HG03045 (cell line): ENCODE results near the gene EIF2B1.
A peak's percentile ranks its signal among the peaks of the same experiment; 100 is the strongest.

Source experiments
- ATAC-seq: cut with Tn5 transposase; IDR thresholded peaks from one replicate; pipeline ENCODE4 v1.9.1; 2021; ENCODE audit warnings: mild to moderate bottlenecking, moderate library complexity; ENCODE audit not compliant: unreplicated experiment

EIF2B1 gene

DNA sequence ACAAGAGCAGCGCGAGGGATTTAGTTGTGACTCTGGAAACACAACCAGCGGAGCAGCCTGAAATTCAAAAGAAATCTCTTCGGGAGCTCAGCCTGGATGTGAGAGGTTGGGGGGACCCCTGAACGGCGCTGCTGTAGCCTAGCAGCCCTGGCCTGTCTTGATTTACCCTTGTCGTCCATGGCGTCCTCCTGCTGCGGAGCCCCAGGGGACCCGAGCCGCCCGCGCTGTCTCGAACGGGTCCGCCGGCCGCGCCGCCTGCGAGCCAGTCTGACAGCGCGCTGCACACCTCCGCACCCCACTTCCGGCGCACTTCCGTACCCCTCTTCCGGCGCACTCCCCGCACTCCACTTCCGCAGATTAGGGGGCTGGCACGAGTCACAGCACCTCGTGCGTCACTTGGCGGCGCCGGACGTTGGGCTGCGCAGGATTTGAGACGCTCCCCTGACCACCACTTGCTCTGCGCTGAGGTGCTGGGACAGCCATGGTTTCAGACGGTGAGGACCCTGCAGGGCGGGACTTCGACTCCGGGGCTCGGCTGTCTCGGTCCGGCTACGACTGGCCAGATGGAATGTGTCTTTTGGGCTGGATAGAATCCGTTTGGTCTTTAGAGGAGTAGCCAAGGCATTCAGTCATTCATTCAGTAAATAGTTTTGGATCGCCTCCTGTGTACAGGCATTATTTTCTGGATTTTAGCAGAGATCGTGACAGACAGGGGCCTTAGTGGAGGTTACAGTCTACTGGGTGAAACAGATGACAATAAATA is at the start of gene EIF2B1, which contains the start of gene GTF2H3:
Gene EIF2B1, minus strand, starts transcription at position 308 of the 763 bp plus-strand sequence. Its CDS starts 129 bp downstream, at position 179.
Gene GTF2H3, plus strand, starts transcription at position 451 of the 763 bp plus-strand sequence. Its CDS starts 31 bp downstream, at position 482.
- ATAC-seq: peak; percentile 97

DNA sequence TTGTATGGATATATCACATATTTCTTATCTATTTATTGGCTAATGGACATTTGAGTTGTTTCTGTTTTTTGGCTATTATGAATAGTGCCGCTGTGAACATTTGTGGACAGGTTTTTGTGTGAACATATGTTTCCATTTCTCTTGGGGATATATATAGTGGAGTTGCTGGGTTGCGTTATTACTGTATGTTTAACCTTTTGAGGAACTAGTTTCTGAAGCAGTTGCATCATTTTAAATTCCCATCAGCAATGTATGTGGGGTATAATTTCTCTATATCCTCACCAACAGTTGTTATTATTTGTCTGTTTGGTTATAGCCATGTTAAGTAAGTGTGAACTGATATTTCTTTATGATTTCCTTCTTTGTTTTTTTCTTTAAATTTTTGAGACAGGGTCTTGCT is 48.1 kb upstream of the EIF2B1 start:
- no peak for ATAC-seq

DNA sequence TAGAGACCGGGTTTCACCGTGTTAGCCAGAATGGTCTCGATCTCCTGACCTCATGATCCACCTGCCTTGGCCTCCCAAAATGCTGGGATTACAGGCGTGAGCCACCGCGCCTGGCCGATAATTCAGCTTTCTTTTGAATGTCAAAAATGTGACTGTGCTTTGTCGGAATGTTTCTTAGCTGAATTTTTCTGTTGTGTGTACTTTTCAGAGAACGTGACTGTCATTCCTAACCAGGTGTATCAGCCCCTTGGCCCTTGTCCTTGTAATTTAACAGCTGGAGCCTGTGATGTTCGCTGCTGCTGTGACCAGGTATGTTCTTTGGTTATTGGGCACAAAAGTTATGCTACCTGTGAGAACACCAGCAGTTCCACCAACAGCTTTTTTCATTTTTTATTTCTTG is 45.5 kb upstream of the EIF2B1 start:
- ATAC-seq: no peak

DNA sequence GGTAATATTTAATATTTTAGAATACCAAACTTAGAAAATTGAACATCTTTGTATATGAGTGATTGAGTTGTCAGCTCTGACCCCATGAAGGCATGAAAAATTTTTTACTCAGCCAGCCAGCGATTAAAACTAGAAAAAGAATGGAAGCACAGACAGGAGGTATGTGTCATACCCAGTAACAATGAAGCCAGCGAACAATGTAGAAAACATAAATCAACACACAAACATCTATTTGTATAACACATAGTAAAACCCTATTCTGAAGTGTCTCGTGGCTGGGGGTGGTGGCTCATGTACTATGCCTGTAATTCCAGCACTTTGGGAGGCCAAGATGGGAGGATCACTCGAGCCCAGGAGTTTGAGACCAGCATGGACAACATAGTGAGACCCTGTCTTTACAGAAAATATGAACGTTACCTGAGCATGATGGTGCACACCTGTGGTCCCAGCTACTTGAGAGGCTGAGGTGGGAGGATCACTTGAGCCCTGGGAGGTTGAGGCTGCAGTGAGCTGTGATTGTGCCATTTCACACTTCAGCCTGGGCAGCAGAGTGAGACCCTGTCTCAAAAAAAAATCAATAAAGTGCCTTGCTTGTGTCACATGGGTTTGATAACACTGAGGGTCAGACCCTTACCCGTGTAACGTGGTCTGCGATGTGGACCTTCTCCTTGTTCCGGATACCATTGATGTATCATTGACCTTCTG is 43.3 kb upstream of the EIF2B1 start:
- no peak for ATAC-seq

DNA sequence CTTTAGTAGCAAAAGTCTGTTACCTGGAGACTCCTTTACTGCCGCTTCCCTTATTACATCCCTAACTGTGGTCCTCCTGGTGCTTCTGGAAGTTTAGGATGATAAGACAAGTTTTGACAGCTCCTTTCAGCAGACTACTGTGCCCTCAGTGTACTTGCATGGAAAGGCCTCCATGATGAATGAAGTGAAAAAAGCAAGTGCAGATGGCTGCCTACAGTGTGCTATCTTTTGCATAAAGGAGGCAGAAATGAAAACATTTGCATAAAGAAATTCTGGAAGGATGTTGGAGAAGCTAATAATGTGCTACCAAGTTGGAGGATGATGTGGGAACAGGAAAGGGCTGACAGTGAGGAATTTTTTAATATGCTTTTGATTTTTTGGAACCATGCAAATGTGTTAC is 42.0 kb upstream of the EIF2B1 start:
- no peak for ATAC-seq

DNA sequence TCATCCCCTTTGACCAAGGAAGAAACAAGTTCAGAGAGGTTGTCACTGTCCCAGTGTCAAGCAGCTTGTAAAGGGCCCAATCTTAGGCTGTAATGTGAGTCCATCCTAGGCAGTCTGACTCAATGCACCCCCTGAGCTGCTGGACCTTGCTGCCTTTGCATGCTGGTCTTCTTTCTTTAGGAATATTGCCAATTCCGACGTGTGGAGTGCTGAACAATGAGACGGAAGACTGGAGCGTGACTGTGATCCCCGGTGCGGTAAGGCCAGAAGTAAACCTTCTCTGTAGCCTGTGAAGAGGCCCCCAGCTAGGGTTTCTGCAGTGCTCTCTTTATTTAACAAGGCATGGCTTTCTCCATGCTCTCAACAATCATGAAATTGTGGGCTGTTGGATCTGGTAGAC is 38.4 kb upstream of the EIF2B1 start:
- no peak for ATAC-seq

DNA sequence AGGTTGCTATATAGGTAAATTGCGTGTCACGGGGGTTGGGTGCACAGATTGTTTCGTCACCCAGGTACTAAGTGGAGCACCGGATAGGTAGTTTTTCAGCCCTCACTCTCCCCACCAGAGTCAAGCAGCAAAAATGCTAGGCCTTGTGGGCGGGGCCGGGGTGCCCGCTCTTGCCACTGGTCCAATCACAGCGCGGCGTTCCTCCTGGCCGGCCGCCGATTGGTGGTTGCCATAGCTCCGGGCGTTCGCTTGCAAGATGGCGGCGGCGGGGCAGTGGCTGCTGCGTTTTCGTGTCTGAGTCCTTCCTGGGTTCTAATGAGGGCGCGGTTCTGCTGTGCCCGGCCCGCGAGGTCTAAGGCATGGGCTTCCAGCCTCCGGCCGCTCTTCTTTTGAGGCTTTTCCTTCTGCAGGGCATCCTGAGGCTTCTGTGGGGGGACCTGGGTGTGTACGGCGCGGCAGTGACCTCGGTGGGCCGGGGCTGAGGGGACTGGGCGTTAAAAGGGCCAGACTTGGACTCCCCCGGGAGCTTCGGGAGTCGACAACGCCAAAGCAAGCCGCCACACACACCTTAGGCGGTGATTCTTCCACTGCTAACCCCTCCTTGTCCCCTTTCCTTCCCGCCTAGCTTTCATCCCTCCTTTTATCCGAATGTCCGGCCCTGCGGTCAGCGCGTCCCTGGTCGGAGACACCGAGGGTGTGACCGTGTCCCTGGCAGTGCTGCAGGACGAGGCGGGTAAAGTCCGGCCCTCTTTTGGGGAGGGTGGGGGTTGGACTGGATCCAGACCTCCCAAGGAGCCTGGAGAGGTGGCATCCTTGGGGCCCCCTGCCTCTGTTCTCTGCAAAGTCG is 37.6 kb upstream of the EIF2B1 start, which contains the start of gene TCTN2:
Gene TCTN2, plus strand, starts transcription at position 232 of the 847 bp plus-strand sequence. Its CDS starts 128 bp downstream, at position 360.
- peak; percentile 99 for ATAC-seq

DNA sequence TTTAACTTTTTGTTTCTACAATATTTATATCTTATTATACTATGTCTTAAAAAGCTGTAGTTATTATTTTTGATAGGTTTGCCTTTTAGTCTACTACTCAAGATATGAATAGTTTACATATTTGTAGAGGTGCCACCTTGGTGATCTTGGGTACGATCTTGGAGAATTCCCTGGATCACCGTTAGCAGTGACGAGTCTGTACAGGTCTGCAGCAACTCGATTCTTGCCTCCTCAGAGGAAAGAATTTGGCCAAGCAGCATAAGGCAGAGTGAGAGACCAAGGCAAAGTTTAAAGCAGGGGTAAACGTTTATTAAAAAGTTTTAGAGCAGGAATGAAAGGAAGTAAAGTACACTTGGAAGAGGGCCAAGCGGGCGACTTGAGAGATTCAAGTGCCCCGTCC is 34.3 kb upstream of the EIF2B1 start:
- no peak for ATAC-seq

DNA sequence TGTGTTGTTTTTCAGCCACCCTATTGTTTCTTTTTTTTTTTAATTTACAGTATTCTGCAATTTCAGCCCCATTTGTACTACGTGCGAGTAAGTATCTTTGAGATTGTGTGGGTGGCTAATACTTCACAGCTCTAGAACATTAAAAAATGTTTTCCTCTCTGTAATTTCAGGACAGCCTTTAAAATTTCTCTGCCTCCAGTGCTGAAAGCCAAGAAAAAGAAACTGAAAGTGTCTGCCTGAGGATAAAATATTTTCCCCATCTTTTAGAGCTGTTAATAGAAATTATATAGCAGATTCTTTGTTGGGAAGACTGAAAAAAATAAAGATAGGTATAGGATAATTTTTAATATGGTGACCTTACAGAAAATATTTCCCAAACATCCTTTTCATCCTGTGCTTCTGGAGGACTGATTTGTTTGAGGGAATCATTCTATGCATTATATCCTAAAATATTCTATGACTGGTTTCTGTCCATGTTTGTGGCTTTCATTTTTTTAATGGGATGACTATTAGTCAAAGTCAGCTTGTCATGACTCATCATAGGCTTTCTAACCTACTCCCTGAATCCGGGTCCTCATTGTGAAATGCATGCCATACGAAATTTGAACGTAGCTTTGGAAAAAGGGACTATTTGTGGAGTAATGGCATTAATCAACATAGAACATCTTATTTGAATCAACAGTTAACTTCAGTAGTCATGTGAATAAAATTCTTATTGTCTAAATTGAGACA is 26.7 kb upstream of the EIF2B1 start:
- ATAC-seq: no peak

DNA sequence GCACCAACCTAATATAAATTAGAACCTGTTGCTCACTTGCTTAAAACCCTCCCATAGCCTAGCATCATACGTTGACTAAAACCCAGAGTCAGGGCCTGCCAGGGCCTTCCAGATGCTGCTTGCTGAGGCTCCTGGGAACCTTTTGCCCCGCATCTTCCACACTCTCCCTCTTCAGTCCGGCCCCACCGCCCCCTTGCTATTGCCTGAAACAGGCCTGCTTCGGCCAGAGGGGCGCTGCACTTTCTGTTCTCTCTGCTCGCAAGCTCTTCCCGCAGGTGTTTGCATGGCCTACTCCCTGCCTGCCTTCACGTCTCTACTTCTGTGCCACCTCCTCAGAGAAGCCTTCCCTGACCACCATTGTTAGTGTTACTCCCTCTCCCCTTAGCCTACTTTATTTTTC is 23.7 kb upstream of the EIF2B1 start:
- no peak for ATAC-seq

DNA sequence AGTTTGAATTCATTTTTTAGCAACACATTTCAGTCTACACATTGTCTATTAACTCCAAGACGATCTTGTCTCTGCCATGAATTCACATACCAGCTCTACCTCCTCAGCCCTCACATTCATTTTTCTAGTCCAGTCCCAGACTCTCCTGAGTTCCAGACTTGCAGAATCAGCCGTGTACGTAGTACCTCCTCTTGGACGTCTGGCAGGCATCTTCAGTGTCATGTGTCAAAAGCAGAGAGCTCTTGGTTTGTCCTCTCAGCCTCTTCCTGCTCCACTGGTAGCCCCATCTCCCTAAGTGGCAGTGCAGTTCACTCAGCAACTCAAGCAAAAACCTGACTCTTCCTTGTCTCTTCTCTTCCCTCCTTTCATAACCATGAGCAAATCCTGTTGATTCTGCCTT is 22.9 kb upstream of the EIF2B1 start:
- no peak for ATAC-seq

DNA sequence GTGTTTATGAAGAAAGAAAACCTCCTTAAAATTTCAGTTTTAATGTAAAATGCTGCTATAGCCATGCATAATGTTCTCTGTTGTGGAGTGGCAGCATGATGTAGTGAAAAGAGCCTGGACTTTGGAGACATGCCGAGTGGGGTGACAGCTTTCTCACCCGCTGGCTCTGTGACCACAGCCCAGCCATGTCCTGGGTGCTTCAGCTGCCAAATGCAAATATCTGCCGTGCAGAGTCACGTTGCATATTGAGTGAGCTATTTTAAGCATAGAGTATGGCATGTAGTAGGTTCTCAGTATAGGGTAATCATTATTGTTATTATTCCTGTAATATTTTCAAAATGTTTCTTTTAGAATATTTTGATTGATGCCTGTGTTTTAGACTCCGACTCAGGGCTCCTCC is 21.9 kb upstream of the EIF2B1 start:
- peak; percentile 92 for ATAC-seq

DNA sequence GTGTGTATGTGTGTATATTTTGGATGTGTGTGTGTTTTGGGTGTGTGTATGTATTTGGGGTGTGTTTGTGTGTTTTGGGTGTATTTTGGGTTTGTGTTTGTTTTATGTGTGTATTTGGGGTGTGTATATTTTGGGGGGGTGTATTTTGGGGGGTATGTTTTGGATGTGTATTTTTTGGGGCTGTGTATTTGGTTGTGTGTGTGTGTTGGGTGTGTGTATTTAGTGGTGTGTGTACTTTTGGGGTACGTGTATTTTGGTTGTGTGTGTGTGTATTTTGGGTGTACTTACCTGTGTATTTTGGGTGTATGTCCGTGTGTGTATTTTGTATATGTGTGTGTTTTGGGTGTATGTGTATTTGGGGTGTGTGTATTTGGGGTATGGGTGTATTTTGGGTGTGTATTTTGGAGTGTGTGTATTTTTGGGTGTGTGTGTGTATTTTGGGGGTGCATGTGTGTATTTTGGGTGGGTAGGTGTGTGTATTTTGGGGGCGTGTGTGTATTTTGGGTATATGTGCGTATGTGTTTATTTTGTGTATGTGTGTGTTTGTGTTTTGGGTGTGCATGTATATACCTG is 20.7 kb upstream of the EIF2B1 start:
- no peak for ATAC-seq

DNA sequence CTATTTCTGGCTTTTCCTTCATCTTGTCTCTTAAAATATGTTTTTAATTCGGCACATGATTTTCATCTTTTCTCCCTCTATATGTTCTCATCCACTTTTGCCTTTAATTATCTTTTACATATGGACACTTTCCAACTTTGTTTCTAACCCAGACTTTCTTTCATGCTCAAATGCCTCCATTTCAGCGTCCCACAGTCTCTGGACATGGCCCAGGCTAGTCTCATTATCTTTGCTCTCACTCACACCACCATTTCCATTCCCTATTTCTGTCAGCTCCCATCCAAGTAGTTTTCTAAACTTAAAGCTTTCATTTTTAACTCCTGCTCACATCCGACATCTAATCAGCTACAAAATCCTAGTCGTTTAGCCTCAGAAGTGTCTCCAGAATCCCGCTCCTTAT is 14.9 kb upstream of the EIF2B1 start:
- ATAC-seq: no peak

DNA sequence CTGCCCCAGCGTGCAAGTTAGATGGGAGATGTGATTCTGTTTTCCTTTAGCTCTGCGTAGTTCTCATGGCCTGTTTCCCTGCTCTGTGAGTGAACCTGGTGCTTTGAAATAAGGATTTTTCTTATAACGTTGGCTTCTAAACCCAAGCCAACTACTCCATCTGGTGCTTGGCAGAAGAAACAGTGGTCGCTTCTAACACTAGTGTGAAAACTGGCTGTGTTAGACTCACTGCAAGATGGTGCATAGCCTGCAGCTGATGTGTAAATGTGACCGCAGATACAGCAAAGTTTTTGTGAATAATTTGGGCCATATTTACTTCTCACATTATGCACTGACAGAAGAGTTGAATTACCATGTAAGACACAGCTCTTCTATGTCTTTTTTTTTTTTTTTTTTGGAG is 12.4 kb upstream of the EIF2B1 start:
- no peak for ATAC-seq

DNA sequence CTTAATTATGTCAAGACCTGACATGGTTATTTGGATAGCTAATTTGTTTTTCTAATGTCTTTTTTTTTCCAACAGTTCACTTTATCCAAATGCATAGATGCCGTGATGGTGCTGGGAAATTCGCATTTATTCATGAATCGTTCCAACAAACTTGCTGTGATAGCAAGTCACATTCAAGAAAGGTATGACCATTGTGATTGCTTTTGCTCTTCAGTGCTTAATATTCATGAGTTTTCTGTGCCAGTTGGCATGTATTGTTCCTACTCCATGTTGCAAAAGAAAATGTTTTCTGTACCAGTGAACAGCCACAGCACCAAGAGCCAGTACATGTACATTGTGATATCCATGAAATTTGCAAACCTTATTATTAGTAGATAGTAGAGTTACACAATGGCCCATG is 11.9 kb upstream of the EIF2B1 start:
- ATAC-seq: no peak

DNA sequence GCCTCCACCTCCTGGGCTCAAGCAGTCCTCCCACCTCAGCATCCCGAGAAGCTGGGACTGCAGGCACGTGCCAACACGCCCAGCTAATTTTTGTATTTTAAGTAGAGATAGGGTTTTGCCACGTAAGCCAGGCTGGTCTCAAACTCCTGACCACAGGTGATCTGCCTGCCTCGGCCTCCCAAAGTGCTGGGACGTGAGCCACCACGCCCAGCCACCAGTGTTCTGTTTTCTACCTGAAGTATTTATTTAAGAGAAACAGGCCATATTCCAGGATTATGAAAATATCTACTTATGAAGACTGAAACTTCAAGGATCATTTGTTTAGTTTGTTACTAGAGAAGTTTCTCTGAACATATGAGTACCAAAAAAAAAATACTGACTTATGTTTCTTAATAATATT is 10.4 kb upstream of the EIF2B1 start:
- ATAC-seq: no peak

DNA sequence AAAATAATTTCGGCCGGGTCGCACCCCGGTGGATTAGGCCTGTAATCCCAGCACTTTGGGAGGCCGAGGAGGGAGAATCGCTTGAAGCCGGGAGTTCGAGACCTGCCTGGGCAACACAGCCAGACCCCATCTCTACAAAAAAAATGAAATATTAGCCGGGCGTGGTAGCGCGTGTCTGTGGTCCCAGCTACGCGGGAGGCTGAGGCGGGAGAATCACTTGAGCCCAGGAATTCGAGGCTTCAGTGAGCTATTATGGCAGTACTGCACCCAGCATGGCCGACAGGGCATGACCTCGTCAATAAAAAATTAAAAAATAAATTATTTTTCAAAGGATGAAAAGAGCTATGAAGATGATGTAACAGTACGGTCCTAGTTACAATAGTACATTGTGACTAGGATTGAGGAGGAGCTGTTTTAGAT is 666 bp upstream of the EIF2B1 start:
- no peak for ATAC-seq

DNA sequence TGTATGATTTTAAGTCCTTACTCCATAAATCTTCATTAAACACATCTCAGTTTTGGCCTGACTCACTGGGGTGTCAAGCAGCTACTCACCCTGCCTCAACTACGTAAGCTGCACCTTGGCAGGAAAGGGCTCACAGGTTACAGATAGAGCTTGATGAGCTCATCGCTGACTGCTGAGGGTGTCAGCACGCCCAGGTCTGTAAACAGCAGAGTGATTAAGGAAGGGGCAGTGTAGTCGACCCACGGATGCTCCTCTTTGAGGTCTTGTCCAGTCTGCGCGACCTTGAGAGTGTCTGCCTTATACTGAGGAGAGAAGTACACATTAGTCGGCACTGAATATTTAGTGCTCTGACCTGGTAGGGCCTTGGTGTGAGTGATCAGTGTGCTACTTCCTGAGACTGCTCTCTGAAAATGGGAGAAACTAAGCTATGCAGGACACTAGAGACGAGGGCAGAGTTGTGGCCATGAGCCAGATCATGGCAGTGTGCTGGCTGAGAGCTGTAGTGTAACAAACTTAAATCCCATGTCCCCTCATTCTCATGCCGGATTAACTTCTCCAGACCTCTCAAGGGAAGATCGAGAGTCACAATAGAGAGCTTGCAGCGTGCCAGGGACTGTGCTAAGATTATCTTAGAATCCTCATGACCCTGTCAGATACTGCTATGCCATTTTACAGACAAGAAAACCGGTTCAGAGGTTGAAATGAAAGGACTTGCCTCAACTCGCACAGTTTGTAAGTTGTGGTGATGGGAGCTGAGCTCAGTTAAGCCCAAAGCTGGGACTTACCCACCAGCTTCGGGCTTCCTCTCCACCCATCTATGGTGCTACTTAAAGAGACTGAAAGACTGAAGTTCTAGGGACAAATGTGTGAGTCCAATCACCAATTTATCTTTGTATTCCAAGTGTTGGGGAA is 11.6 kb downstream of the EIF2B1 start:
- no peak for ATAC-seq
